SK-N-SH (cell line): ENCODE measurements around the gene CYP46A1. TPM values are rescaled to one million over a fixed set of nuclear protein-coding genes. Genes with fewer than 3 reads are reported as not detected.

Experiments used
- CTCF ChIA-PET: fragments of 300-600, 350-600 bp; formaldehyde crosslinking; extraction: SDS; loops from one replicate; lab custom pipeline; 2021; lab: Yijun Ruan, JAX
- POLR2A ChIA-PET: fragments of 350-600 bp; sonication (Branson Sonifier 250); formaldehyde crosslinking; extraction: SDS; loops from one replicate; lab custom pipeline; 2020; ENCODE audit warnings: antibody characterized with exemption, inconsistent platforms; lab: Yijun Ruan, JAX
- DNase-seq: peaks from one replicate; pipeline ENCODE4 v3.0.0; 2012
- H2AFZ ChIP-seq: fragments of 200-600 bp; sonication (generic); 2 replicates; pipeline ENCODE4 v1.8.1; 2016; ENCODE audit warnings: antibody characterized with exemption, mild to moderate bottlenecking, low read depth
- H3F3A ChIP-seq: fragments of 200-600 bp; sonication (generic); replicated peaks from 2 replicates; pipeline ENCODE3; 2016; ENCODE audit warnings: antibody characterized with exemption, mild to moderate bottlenecking; ENCODE audit not compliant: insufficient read depth
- H3K27ac ChIP-seq, 2 experiments: fragments of 200-500 bp in 1 of 2; fragments of 200-600 bp in 1 of 2; sonication (Bioruptor generic) in 1 of 2; sonication (generic), shearing (Covaris generic) in 1 of 2; 2 replicates each; pipeline versions ENCODE4 v1.5.1 to v1.6.1; 2014 to 2016; ENCODE audit warnings: low read depth in 2 of 2, inconsistent platforms in 1 of 2, low read length in 1 of 2, mild to moderate bottlenecking in 1 of 2, mixed read lengths in 1 of 2
- H3K27me3 ChIP-seq: fragments of 200-600 bp; sonication (generic), shearing (Covaris generic); 2 replicates; pipeline ENCODE4 v1.6.1; 2016; ENCODE audit warnings: mixed run types; ENCODE audit not compliant: insufficient read depth
- H3K36me3 ChIP-seq, 2 experiments: fragments of 200-500 bp in 1 of 2; fragments of 200-600 bp in 1 of 2; sonication (Bioruptor generic) in 1 of 2; sonication (generic) in 1 of 2; replicated peaks in 1 of 2; 2 replicates each; pipeline versions ENCODE3 to v1.5.1; 2014 to 2016; ENCODE audit warnings: low read length in 1 of 2, mild to moderate bottlenecking in 1 of 2; ENCODE audit not compliant: insufficient read depth in 2 of 2, control insufficient read depth in 1 of 2
- H3K4me1 ChIP-seq, 2 experiments: fragments of 200-500 bp in 1 of 2; fragments of 200-600 bp in 1 of 2; sonication (Bioruptor generic) in 1 of 2; sonication (generic), shearing (Covaris generic) in 1 of 2; 2 replicates each; pipeline versions ENCODE4 v1.5.1 to v1.6.1; 2014 to 2016; ENCODE audit warnings: low read depth in 1 of 2, low read length in 1 of 2, mixed run types in 1 of 2; ENCODE audit not compliant: insufficient read depth in 2 of 2, control insufficient read depth in 1 of 2
- H3K4me2 ChIP-seq: fragments of 200-600 bp; sonication (generic), shearing (Covaris generic); 2 replicates; pipeline ENCODE4 v1.6.1; 2017; ENCODE audit warnings: mixed run types
- H3K4me3 ChIP-seq, 2 experiments: fragments of 200-500 bp in 1 of 2; fragments of 200-600 bp in 1 of 2; sonication (Bioruptor generic) in 1 of 2; sonication (generic), shearing (Covaris generic) in 1 of 2; 2 replicates each; pipeline versions ENCODE4 v1.5.1 to v1.8.1; 2014 to 2016; ENCODE audit warnings: low read depth in 2 of 2, inconsistent platforms in 1 of 2, low read length in 1 of 2, mild to moderate bottlenecking in 1 of 2, mixed read lengths in 1 of 2, moderate library complexity in 1 of 2
- H3K79me2 ChIP-seq: fragments of 200-600 bp; sonication (generic); 2 replicates; pipeline ENCODE4 v1.8.1; 2017; ENCODE audit warnings: mild to moderate bottlenecking; ENCODE audit not compliant: insufficient read depth
- H3K9ac ChIP-seq: fragments of 200-600 bp; sonication (generic); 2 replicates; pipeline ENCODE4 v1.6.1; 2017; ENCODE audit warnings: mixed run types
- H3K9me2 ChIP-seq: fragments of 200-600 bp; sonication (generic); 2 replicates; pipeline ENCODE4 v1.6.1; 2017; ENCODE audit warnings: mixed run types
- H3K9me3 ChIP-seq: fragments of 200-600 bp; sonication (generic); 2 replicates; pipeline ENCODE4 v1.6.1; 2017; ENCODE audit warnings: mixed run types, mild to moderate bottlenecking, moderate library complexity
- H4K20me1 ChIP-seq: fragments of 200-600 bp; sonication (generic); 2 replicates; pipeline ENCODE4 v1.6.1; 2017; ENCODE audit warnings: mild to moderate bottlenecking, mixed run types; ENCODE audit not compliant: insufficient read depth
- CHD2 ChIP-seq: fragments of 150-350 bp; IDR thresholded peaks from 2 replicates; pipeline ENCODE4 v1.6.1; 2018; ENCODE audit warnings: low read length; ENCODE audit not compliant: partially characterized antibody
- ELF1 ChIP-seq: IDR thresholded peaks from 2 replicates; pipeline ENCODE4 v1.4.0; 2012
- IRF3 ChIP-seq: fragments of 150-350 bp; IDR thresholded peaks from 2 replicates; pipeline ENCODE4 v1.6.1; 2016; ENCODE audit warnings: mild to moderate bottlenecking, low read depth, low read length
- JUND ChIP-seq: IDR thresholded peaks from 2 replicates; pipeline ENCODE4 v1.4.0; 2012
- MXI1 ChIP-seq: IDR thresholded peaks from 2 replicates; pipeline ENCODE4 v1.6.1; 2012; ENCODE audit warnings: mild to moderate bottlenecking, low read depth, low read length, improper control_type of control experiment
- PBX3 ChIP-seq: IDR thresholded peaks from 2 replicates; pipeline ENCODE4; 2012
- TAF1 ChIP-seq: IDR thresholded peaks from 2 replicates; pipeline ENCODE4 v1.6.1; 2012; ENCODE audit warnings: low read depth, mild to moderate bottlenecking, low read length, moderate library complexity, borderline replicate concordance
- YY1 ChIP-seq: IDR thresholded peaks from 2 replicates; pipeline ENCODE4 v1.4.0; 2012; ENCODE audit warnings: low read depth, mild to moderate bottlenecking
- WGBS: methylation state at CpG from one replicate; pipeline ENCODE4 v1.1.6; 2017; ENCODE audit warnings: low lambda C conversion rate; 5-methylcytosine and 5-hydroxymethylcytosine counted together
- polyA plus RNA-seq, 3 experiments: library from polyadenylated mRNA; depleted of rRNA; stranded (reverse); fragments of >200 nt; gene quantifications; 2 replicates each; pipeline ENCODE4 v1.2.3, GENCODE V29; 2012
- TF ChIP-seq, protein P1 (sequence below): IDR thresholded peaks from 2 replicates; pipeline ENCODE4 v1.4.0; 2012; ENCODE audit warnings: low read depth
- TF ChIP-seq, protein P2 (sequence below): IDR thresholded peaks from 2 replicates; pipeline ENCODE4 v1.4.0; 2012; ENCODE audit warnings: low read depth, borderline replicate concordance

CYP46A1 gene
- polyA plus RNA-seq, 1 of the 3 experiments (the other 2 are of a cell fraction) = 0.30 TPM

DNA sequence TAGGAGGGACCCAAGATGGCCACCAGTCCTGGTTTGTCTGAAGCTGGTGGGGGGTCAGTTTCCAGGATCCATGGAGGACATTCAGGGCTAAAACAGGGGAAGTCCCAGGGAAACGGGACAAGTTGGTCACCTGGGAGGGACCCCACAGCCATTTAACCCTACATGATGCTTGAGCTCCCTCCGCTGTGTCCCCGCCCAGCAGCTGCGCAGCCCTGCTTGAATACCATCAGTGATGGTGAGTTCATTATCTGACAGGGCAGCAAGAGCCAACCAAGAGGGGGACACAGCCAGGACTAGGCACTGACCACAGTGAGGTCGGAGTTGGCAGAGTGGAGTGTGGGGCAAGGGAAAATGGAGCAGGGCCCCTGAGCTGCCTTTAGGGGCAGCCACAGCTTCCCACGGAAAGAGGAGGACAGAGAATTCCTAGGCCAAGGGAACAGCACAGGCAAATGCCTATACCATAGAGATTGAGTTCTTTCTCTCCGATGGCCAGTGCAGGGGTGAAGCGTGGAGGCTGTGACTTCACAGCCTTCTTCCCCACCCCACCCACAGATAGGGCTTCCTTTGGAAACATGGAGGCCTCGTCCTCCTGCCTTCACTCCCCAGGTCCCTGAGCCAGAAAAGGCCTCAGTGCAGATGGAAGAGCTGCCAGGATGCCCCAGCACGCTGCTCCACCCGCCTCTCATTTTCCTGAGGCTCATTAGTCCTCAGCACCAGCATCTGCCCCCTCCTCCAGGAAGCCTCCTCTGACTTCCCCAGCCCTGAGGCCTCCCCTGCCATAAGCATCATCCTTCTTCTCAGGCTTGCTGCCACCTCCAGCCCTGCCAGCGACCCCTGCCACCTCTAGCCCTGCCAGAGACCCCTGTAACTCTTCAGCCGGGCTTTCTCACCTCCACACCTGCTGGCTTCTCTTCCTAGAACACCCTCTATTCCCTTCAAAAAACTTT is 51.4 kb downstream of the CYP46A1 start (continued):
- TF ChIP-seq IRF3 = no peak
- no peak for TF ChIP-seq MXI1
- no peak for TF ChIP-seq CHD2
- TF ChIP-seq, protein P1, sequence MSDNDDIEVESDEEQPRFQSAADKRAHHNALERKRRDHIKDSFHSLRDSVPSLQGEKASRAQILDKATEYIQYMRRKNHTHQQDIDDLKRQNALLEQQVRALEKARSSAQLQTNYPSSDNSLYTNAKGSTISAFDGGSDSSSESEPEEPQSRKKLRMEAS = no peak
- TF ChIP-seq PBX3 = no peak

DNA sequence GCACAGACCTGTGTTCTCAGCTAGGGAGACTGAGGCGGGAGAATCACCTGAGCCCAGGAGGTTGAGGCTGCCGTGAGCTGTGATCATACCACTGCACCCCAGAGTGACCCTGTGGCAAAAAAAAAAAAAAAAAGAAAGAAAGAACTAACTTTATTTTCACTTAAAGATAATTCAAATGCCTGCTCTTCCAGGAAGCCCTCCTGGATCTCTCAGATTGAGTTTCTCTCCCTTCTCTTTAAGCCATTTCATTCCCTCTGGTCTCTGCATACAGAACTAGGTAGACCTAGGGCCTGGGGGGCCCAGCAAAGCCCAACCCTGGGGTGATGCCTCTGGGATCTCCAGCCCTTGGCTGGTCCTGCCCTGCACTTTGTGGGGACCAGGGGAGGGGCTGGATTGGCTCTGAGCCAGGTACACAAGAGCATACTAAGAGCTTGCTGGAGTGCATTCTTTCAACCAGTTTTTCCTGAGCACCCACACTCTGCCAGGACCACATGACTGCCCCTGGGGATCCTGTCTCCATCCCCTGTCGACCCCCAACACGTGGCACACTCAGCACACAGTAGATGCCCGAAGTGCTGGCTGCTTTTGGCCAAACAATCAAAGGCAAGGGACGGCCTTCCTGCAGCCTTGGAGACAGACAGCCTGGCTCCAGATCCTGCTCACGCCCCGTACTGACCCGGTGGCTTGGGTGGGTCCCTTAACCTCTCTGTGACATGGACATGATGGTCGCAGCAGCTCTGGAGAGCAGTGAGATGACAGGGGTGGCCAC is 52.7 kb downstream of the CYP46A1 start:
- CTCF ChIA-PET = interaction anchor here (0.9 to 1.3 kb wide), 3 partner anchors 13 to 149 kb away, joined by 3 read pairs; no protein-coding TSS in a partner anchor
- no peaks in the 10 kb centered on the region for H3K27me3 ChIP-seq

More for the DNA sequence above, 52.7 kb downstream of the CYP46A1 start:
- Histone ChIP-seq H3K9ac (no peak overlapping the region), H2AFZ (no peak overlapping the region), H3K4me3 (no peak overlapping the region), H3K9me2 (no peaks in the 10 kb centered on the region), H3K4me2 (no peak overlapping the region), H3K27ac (no peak overlapping the region), H3F3A (no peaks in the 10 kb centered on the region)
- no peak for DNase-seq
- TF ChIP-seq TAF1 (no peak), JUND (no peak), ELF1 (no peak), YY1 (no peak)
- TF ChIP-seq, protein P2, sequence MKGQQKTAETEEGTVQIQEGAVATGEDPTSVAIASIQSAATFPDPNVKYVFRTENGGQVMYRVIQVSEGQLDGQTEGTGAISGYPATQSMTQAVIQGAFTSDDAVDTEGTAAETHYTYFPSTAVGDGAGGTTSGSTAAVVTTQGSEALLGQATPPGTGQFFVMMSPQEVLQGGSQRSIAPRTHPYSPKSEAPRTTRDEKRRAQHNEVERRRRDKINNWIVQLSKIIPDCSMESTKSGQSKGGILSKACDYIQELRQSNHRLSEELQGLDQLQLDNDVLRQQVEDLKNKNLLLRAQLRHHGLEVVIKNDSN = no peak
- TF ChIP-seq, protein P1 = no peak
- TF ChIP-seq, all 33 proteins: peak for 0
- 70% methylated on average over 7 of the region's 10 CpGs for WGBS
- POLR2A ChIA-PET = no interaction called here
- Histone ChIP-seq H3K9me3 (no peaks in the 10 kb centered on the region), H4K20me1 (no peaks in the 10 kb centered on the region), H3K36me3 (no peaks in the 10 kb centered on the region), H3K79me2 (no peaks in the 10 kb centered on the region), H3K4me1 (peaks cover 0 to 8% of the 10 kb centered on the region in 2 experiments; a peak in 1 of 4 replicates)
